Stimulated activated memory B cell treated with anti-CD40 and anti-IgM and Interleukin-4, amounts not matched to agents 10 μg/mL and 1 μg/mL and 100 μg/mL, for 72 hours (primary cell): ENCODE results near the gene KIF3A.

ENCODE experiments used
- ATAC-seq: fragments of 150-1000 bp; cut with Tn5 transposase; 2 replicates; pipeline ENCODE4 v1.10.0; 2021
- H3K27ac Mint-ChIP-seq: one replicate; pipeline ENCODE4 v1.8.0; 2022; ENCODE audit warnings: mild to moderate bottlenecking, mixed read lengths
- H3K27me3 Mint-ChIP-seq: one replicate; pipeline ENCODE4 v1.8.0; 2022; ENCODE audit warnings: mixed read lengths
- H3K36me3 Mint-ChIP-seq: one replicate; pipeline ENCODE4 v1.8.0; 2022; ENCODE audit warnings: mixed read lengths
- H3K4me1 Mint-ChIP-seq: one replicate; pipeline ENCODE4 v1.8.0; 2022; ENCODE audit warnings: mixed read lengths
- H3K4me3 Mint-ChIP-seq: one replicate; pipeline ENCODE4 v1.8.0; 2022; ENCODE audit warnings: mild to moderate bottlenecking, moderate library complexity, mixed read lengths
- H3K9me3 Mint-ChIP-seq: one replicate; pipeline ENCODE4 v1.8.0; 2022; ENCODE audit warnings: mixed read lengths

KIF3A gene

DNA sequence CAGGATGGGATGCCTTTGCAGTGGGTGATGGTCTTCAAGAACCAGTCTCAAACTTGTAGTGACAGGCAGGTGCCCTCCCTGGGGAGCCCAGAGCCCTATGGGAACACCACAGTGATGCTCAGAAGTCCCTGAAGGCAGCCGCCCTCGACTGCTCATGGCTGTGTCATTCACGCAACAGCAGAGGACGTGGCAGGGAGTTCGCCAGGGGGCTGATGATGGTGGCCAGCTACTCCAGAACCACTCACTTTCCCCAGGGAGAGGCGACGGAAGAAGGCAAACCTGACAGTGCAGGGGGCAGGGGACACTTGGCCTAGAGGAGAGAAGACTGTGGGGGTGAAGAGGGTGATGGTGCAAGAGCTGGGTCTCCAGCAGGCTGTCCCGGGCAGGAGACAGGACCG is 75.3 kb downstream of the KIF3A start:
- Mint-ChIP-seq H3K36me3 (no peaks in the 10 kb centered on the region), H3K9me3 (no peaks in the 10 kb centered on the region), H3K4me3 (peak overlapping the region; percentile 32), H3K27ac (peak overlapping the region; percentile 63), H3K27me3 (peaks cover 24% of the 10 kb centered on the region), H3K4me1 (peaks cover 53% of the 10 kb centered on the region)
- peak; percentile 28 for ATAC-seq

DNA sequence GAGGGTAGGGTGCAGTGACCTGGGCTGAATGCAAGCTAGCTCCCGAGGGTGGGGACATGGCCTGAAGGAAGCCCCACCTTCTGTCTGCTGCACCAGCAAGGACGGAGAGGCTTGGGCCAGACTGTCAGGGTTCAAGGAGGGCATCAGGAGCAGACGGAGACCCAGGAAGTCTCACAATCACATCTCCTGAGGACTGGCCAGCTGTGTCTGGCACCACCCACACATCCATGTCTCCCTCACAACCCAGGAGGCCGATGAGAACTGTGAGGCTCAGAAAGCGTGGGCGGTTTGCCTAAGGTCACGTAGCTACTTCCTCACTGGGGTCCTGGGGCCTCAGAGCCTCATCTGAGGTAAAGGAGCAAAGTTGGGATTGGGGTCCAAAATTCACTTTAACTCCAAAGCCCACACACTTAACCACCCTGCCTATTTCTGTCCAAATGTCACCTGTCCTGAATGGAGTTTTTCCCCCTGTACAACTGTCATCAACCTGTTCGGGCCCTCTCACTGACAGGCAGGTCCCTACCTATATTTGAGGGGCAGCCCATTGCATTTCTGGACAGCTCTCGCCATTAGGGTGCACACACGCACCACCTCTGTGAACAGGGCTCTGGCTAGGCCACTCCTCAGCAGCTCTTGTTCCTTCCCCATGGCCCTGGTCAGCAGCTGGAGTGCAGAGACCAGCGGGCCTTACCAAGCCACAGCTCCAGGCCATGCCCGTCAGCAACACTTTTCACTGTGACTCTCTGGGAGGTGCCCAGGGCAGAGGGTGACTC is 75.9 kb downstream of the KIF3A start:
- Mint-ChIP-seq H3K9me3 (no peaks in the 10 kb centered on the region), H3K36me3 (no peaks in the 10 kb centered on the region), H3K27ac (peak overlapping the region; percentile 63), H3K4me3 (peak overlapping the region; percentile 33), H3K27me3 (peaks cover 24% of the 10 kb centered on the region), H3K4me1 (peaks cover 59% of the 10 kb centered on the region)
- peak; percentile 56 for ATAC-seq

DNA sequence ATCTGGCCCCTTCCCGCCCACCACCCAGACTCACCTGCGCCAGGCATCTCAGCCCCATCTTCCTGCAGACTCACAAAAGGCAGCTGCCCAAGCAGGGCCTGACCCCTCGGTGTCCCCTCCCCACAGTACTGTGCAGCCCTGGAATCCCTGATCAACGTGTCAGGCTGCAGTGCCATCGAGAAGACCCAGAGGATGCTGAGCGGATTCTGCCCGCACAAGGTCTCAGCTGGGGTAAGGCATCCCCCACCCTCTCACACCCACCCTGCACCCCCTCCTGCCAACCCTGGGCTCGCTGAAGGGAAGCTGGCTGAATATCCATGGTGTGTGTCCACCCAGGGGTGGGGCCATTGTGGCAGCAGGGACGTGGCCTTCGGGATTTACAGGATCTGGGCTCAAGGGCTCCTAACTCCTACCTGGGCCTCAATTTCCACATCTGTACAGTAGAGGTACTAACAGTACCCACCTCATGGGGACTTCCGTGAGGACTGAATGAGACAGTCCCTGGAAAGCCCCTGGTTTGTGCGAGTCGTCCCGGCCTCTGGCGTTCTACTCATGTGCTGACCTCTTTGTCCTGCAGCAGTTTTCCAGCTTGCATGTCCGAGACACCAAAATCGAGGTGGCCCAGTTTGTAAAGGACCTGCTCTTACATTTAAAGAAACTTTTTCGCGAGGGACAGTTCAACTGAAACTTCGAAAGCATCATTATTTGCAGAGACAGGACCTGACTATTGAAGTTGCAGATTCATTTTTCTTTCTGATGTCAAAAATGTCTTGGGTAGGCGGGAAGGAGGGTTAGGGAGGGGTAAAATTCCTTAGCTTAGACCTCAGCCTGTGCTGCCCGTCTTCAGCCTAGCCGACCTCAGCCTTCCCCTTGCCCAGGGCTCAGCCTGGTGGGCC is 77.5 kb downstream of the KIF3A start:
- ATAC-seq, result no peak
- Mint-ChIP-seq H3K27ac (peak overlapping the region; percentile 63), H3K9me3 (no peaks in the 10 kb centered on the region), H3K4me3 (no peak overlapping the region), H3K36me3 (no peaks in the 10 kb centered on the region), H3K27me3 (peaks cover 26% of the 10 kb centered on the region), H3K4me1 (peaks cover 61% of the 10 kb centered on the region)

DNA sequence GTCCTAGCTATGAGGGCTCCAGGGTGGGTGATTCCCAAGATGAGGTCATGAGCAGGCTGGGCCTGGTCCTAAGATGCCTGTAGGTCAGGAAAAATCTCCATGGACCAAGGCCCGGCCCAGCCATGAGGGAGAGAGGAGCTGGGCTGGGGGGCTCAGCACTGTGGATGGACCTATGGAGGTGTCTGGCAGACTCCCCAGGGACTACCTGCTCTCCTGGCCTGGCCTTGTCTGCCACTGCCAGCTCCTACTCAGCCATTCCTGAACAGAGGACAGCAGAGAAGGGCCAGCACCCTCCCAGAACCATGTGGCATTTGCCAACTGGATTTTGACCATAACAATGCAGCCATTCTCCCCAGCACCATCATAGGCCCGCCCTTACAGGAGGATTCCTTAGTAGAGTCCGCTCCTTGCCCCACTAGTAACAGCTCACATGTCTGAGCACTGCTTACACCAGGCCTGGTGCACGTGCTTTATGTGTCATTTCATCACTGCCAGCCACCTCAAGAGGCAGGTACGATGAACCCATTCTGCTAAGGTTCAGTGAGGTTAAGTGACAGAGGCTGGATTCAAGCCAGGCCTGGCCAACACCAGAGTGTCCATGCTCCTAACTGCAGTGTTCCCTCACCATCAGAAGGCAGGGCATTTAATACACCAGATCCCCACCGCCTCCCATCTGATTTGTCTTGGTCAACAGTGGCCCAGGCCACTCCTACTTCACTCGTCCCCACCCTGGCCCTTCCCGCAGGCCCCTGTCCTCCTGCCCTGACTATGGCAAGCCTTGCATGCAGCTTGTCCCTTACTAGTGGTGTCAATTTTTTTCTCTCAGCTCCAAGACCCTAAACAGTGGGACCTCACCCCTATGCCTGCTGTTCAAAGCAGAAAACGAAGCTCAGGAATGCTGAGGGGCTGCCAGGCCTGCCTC is 78.7 kb downstream of the KIF3A start:
- H3K36me3 Mint-ChIP-seq, result no peaks in the 10 kb centered on the region
- peak overlapping the region; percentile 22 for H3K27ac Mint-ChIP-seq
- H3K4me3 Mint-ChIP-seq, result no peak overlapping the region

DNA sequence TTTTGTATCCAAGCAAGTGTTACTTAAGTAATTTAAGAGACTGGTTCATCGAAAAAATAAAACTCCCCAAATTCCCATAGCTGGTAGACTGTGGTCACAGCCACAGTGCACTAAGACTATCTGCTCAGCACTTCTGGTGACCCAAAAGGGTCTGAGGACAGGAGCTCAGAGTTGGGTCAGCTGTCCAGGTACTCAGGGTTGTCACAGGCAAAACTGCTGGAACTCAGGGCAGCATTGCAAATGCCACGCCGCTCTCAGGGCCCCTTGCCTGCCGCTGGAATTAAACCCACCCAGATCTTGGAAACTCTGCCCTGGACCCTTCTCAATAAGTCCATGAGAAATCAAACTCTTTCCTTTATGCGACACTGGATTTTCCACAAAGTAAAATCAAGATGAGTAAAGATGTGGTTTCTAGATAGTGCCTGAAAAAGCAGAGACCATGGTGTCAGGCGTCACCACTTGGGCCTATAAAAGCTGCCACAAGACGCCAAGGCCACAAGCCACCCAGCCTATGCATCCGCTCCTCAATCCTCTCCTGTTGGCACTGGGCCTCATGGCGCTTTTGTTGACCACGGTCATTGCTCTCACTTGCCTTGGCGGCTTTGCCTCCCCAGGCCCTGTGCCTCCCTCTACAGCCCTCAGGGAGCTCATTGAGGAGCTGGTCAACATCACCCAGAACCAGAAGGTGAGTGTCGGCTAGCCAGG is 79.5 kb downstream of the KIF3A start, which contains the start of gene IL13:
Gene IL13 (plus strand): TSS at position 498 of the 705 bp plus-strand sequence. CDS start 14 bp downstream, at position 512.
- Mint-ChIP-seq H3K9me3 (no peaks in the 10 kb centered on the region), H3K27me3 (peaks cover 38% of the 10 kb centered on the region)

More for the DNA sequence above, 78.7 kb downstream of the KIF3A start:
- no peaks in the 10 kb centered on the region for H3K9me3 Mint-ChIP-seq
- no peak for ATAC-seq
- H3K27me3 Mint-ChIP-seq, result peaks cover 38% of the 10 kb centered on the region
- H3K4me1 Mint-ChIP-seq, result peaks cover 49% of the 10 kb centered on the region

DNA sequence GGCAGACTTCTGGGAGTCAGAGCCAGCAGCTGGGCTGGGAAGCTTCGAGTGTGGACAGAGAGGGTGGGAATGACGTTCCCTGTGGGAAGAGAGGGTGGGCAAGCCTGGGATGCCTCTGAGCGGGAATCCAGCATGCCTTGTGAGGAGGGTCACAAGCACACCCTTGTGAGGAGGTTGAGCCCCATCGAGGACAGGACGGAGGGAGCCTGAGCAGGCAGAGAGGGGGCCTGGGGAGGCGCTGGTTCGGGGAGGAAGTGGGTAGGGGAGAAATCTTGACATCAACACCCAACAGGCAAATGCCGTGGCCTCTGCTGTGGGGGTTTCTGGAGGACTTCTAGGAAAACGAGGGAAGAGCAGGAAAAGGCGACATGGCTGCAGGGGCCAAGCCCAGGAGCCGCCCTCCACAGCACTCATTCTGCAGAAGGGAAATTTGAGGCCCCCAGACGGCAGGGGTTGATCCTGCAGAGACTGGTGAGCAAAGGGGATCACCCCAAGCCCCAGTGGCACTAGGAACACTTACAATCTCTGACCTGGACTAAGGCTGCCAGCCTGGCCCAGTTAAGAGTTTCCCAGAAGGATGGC is 80.5 kb downstream of the KIF3A start:
- H3K27ac Mint-ChIP-seq, result peak overlapping the region; percentile 57
- peaks cover 38% of the 10 kb centered on the region for H3K27me3 Mint-ChIP-seq
- no peaks in the 10 kb centered on the region for H3K36me3 Mint-ChIP-seq
- peaks cover 32% of the 10 kb centered on the region for H3K4me1 Mint-ChIP-seq
- peak overlapping the region; percentile 59 for H3K4me3 Mint-ChIP-seq
- H3K9me3 Mint-ChIP-seq, result peaks cover under 1% of the 10 kb centered on the region
- ATAC-seq, result no peak

More for the DNA sequence above, 79.5 kb downstream of the KIF3A start, which contains the start of gene IL13:
- peak within 1 kb of the TSS; percentile 59 for H3K4me3 Mint-ChIP-seq
- ATAC-seq, result no peak
- H3K4me1 Mint-ChIP-seq, result peaks cover 41% of the 10 kb centered on the region
- peak within 1 kb of the TSS; percentile 22 for H3K27ac Mint-ChIP-seq
- H3K36me3 Mint-ChIP-seq, result no peaks in the 10 kb centered on the region

DNA sequence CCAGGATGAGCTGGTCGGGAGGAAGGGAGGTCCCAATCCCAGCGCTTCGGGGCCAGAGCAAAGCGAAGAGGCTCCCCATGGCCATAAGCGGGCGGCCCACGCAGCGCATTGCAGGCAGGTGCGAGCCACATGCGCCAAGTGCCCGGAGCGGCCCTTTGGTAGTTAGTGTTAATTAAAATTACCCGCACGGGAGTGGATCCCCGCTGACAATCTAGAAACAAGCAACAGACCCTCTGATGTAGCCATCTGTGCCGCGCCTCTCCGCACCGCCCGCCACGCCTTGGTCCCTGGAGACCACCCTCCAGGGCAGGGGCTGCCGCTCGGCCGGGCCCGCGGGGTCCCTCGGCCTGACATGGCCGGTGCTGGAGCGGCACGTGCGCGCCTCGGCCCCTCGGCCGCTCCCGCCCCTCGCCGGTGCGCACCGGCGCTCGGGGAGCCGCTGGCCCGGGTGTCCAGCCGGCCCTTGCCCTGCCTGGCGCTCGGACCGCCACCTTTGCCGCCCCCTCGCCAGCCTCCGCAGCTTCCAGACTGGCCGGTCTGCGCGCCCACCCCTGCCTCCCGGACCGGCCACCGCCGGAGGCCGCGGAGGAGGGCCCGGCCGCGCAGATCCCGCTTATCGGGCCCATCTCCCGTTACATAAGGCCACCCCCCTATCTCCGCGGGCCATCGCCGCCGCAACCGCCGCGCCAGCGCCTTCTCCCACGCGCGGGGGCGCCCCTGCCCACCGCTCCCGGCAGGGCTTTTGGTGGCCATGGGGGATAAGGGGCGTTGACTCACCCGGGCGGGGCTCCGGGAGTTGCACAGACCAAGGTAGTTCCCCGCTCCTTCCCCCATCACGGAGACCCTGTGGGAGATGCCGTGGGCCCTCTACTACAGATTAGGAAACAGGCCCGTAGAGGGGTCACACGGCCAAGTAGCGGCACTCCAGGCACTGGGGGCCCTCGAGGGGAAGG is 81.2 kb downstream of the KIF3A start:
- ATAC-seq, result peak; percentile 17
- Mint-ChIP-seq H3K4me3 (peak overlapping the region; percentile 59), H3K27ac (peak overlapping the region; percentile 57), H3K4me1 (peaks cover 24% of the 10 kb centered on the region), H3K27me3 (peaks cover 38% of the 10 kb centered on the region), H3K9me3 (peaks cover 6% of the 10 kb centered on the region), H3K36me3 (no peaks in the 10 kb centered on the region)

DNA sequence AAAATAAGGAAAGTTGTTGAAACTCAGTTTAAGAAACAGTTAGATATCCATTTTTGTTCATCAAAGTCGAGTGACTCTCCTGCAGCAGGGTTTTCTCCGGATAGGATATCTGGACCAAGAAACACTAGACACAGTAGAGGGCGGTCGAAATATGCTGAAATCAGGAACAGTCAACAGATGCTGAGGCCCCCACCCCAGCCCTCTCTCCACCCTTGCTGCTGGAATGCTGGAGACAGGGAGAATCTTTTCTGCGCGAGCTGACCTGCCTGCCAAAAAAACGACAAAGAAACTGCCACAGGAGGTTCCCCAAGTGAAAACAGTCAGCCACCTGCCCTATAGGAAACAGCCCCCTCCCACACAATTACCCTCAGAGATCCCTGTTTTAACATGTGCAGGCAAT is 83.6 kb downstream of the KIF3A start:
- no peak overlapping the region for H3K27ac Mint-ChIP-seq
- no peak overlapping the region for H3K4me3 Mint-ChIP-seq
- peaks cover 38% of the 10 kb centered on the region for H3K27me3 Mint-ChIP-seq
- no peak for ATAC-seq
- H3K4me1 Mint-ChIP-seq, result peaks cover 11% of the 10 kb centered on the region
- H3K9me3 Mint-ChIP-seq, result peaks cover 6% of the 10 kb centered on the region
- H3K36me3 Mint-ChIP-seq, result no peaks in the 10 kb centered on the region

DNA sequence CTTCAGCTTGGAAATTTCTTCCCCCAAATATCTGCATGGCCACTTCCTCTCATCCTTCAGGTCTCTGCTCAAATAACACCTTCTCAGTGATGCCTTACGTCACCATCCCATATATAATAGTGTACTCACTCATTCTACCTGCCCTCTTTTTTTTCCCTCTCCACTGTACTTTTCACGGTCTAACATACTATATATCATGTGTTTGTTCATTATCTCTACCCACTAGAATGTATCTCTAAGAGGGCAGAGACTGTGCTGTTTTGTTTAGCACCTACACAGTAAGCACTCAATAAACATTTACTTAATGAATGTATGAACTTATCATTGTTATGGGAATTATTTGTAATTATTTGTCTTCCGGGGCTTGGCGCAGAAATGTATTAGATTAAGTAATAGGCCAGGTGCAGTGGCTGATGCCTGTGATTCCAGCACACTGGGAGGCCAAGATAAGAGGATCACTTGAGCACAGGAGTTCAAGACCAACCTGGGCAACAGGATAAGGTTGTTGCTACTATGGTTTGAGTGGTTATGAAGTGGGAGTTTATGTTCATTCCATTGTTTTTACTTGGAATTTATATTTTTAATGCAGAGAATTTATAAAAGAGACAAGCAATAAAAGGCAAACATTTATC is 85.4 kb downstream of the KIF3A start:
- no peak for ATAC-seq
- Mint-ChIP-seq H3K4me3 (no peak overlapping the region), H3K27me3 (peaks cover 22% of the 10 kb centered on the region), H3K36me3 (peaks cover 8% of the 10 kb centered on the region), H3K27ac (no peak overlapping the region), H3K9me3 (peaks cover 16% of the 10 kb centered on the region), H3K4me1 (peaks cover 7% of the 10 kb centered on the region)

DNA sequence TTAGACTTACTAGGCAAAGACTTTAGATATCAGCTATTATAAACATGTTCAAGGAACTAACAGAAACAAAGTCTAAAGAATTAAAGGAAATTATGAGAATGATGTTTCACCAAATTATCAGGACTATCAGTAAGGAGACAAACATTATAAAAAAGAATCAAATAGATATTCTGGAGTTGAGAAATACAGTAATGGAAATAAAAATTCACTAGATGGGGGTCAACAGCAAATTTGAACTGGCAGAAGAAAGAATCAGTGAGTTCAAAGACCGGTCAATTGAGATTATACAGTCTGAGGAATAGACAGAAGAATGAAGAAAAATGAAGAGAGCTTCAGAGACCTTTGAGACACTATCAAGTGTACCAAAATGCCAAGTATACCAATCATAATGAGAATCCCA is 89.0 kb downstream of the KIF3A start:
- Mint-ChIP-seq H3K4me3 (no peak overlapping the region), H3K27ac (no peak overlapping the region), H3K9me3 (peaks cover 16% of the 10 kb centered on the region), H3K36me3 (peaks cover 24% of the 10 kb centered on the region), H3K4me1 (no peaks in the 10 kb centered on the region), H3K27me3 (no peaks in the 10 kb centered on the region)
- ATAC-seq, result no peak

DNA sequence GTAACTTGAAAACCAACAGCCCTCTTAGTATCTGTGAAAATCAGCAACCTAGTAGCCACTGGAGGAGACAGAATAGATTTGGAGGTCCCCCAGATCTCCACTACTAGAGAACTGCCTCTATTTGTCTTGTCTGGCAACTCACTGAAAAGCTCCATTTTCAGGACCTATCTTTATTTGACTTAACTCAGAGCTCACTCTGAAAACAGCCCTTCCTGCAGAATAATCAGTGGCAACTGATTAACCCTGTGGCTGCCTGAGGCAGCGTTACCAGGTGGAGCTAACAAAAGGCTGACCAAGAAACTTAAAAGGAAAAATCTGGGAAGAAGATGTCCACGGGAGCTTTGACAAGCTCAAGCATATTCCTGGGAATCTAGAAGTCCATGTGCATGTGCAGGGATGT is 89.9 kb downstream of the KIF3A start:
- Mint-ChIP-seq H3K36me3 (peaks cover 33% of the 10 kb centered on the region), H3K27ac (no peak overlapping the region), H3K4me1 (no peaks in the 10 kb centered on the region), H3K27me3 (no peaks in the 10 kb centered on the region), H3K9me3 (peaks cover 16% of the 10 kb centered on the region), H3K4me3 (no peak overlapping the region)
- ATAC-seq, result no peak

DNA sequence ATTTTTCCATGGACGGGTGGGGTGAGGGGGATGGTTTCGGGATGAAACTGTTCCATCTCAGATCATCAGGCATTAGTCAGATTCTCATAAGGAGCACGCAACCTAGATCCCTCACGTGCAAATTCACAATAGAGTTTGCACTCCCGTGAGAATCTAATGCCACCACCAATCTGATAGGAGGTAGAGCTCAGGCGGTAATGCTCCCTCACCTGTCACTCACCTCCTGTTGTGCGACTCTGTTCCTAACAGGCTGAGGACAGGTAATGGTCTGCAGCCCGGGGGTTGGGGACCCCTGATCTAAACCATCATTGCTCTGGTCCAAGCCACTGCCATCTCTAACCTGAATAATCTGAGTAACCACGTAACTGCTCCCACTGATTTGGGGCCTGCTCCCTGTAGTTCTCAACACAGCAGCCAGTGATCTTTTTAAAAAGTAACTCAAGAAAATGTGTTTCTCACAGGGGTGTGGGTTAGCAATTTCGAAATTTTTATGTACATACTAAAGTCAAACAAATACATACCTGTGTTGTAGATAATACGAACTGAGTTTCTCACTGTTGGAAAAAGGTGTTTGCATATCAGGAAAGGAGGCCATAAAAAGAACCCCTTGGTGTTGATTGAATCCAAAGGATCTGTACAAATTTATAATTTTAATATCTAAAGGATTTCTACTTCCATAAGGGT is 90.6 kb downstream of the KIF3A start:
- Mint-ChIP-seq H3K4me1 (no peaks in the 10 kb centered on the region), H3K36me3 (peaks cover 41% of the 10 kb centered on the region), H3K4me3 (no peak overlapping the region), H3K27me3 (no peaks in the 10 kb centered on the region), H3K9me3 (peaks cover 14% of the 10 kb centered on the region), H3K27ac (no peak overlapping the region)
- no peak for ATAC-seq
